ENCODE data around the gene SPTBN2. TPM values are rescaled to one million over a fixed set of nuclear protein-coding genes. Genes with fewer than 3 reads are reported as not detected.

Gene SPTBN2
- total and polyA plus RNA-seq, 5 donors: 0.38 to 7.0 (median 3.1) TPM

DNA sequence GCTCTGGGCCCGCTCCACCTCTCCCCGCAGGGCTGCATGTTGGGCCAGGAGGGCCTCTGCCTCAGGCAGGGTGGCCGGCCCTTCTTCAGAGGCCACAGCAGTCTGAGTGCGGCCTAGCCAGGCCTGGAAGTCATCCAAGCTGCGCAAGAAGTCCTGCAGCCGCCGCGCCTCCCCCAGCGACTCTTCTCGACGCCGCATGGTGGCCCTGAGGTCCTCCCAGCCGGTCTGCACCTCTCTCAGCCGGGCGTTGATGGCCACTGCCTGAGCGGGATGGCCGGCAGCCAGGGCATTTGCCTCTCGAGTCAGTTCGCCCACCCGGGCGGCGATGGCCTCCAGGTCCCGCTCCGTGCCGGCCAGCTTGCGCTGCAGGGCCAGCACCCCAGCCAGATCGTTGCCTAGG lies 28.3 kb downstream of the SPTBN2 start:
- 97% methylated on average over 27 of the region's 27 CpGs for WGBS
- intact Hi-C loops (cut with DNase I): no loop called here
- no peaks in the 10 kb centered on the region for H3K27me3 ChIP-seq (ENCODE audit: control insufficient read depth, insufficient read depth)
- peak in 1 of 2 donors; percentile 12 for ATAC-seq
- no peak overlapping the region for H3K4me3 ChIP-seq (ENCODE audit: low read length)
- no peaks in the 10 kb centered on the region for H3K4me1 ChIP-seq (ENCODE audit: control insufficient read depth, insufficient read depth, low read length)
- H3K27ac ChIP-seq (ENCODE audit: low read length): no peak overlapping the region
- no peak for DNase-seq
- H3K9me3 ChIP-seq (ENCODE audit: control insufficient read depth, low read length): no peaks in the 10 kb centered on the region

- intact Hi-C loops (cut with DNase I): no loop called here
- Histone ChIP-seq H3K27ac (ENCODE audit: low read length) (no peak overlapping the region), H3K4me1 (ENCODE audit: control insufficient read depth, insufficient read depth, low read length) (no peaks in the 10 kb centered on the region), H3K4me3 (ENCODE audit: low read length) (no peak overlapping the region), H3K9me3 (ENCODE audit: control insufficient read depth, low read length) (no peaks in the 10 kb centered on the region), H3K27me3 (ENCODE audit: control insufficient read depth, insufficient read depth) (no peaks in the 10 kb centered on the region)
- no peak for DNase-seq
- WGBS: 96% methylated on average over 15 of the region's 15 CpGs
- ATAC-seq: peak in 1 of 2 donors; percentile 8
Observed at GRCh38 chr11:66700337-66700736, 28.7 kb downstream of the SPTBN2 start.

GRCh38 chr11:66698491-66698890 lies 30.5 kb downstream of the SPTBN2 start:
- H3K4me1 ChIP-seq (ENCODE audit: control insufficient read depth, insufficient read depth, low read length): no peaks in the 10 kb centered on the region
- DNase-seq: no peak
- 84% methylated on average over 9 of the region's 9 CpGs for WGBS
- no peak overlapping the region for H3K4me3 ChIP-seq (ENCODE audit: low read length)
- no peak for ATAC-seq
- no peaks in the 10 kb centered on the region for H3K9me3 ChIP-seq (ENCODE audit: control insufficient read depth, low read length)
- H3K27me3 ChIP-seq (ENCODE audit: control insufficient read depth, insufficient read depth): no peaks in the 10 kb centered on the region
- no peak overlapping the region for H3K27ac ChIP-seq (ENCODE audit: low read length)
- intact Hi-C loops (cut with DNase I): loop anchor here in 1 of 4 donors (10.0 kb wide), 1 partner anchor 136 kb away; no protein-coding TSS in a partner anchor

DNA sequence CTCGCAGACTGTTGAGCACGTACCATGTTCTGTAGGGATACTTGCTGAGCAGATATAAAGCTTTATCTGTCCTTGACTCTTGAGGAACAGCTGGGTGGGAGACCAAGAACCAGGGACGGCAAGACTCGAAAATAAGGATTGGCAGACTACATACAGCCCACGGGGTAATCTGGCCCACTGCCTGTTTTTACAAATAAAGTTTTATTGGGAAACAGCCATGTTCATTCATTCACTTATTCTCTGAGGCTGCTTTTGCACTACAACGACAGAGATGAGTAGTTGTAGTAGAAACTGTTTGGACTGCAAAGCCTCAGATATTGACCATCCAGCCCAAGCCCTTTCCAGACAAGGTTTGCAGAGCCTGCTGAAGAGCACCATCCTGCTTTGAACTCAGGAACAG lies 31.0 kb downstream of the SPTBN2 start:
- DNase-seq (no peak), ATAC-seq (no peak)
- Histone ChIP-seq H3K27me3 (ENCODE audit: control insufficient read depth, insufficient read depth) (no peaks in the 10 kb centered on the region), H3K9me3 (ENCODE audit: control insufficient read depth, low read length) (no peaks in the 10 kb centered on the region), H3K4me1 (ENCODE audit: control insufficient read depth, insufficient read depth, low read length) (no peaks in the 10 kb centered on the region), H3K27ac (ENCODE audit: low read length) (no peak overlapping the region), H3K4me3 (ENCODE audit: low read length) (no peak overlapping the region)
- 88% methylated on average over 6 of the region's 6 CpGs for WGBS
- intact Hi-C loops (cut with DNase I): loop anchor here in 1 of 4 donors (10.0 kb wide), 1 partner anchor 137 kb away; no protein-coding TSS in a partner anchor

- 90% methylated on average over 9 of the region's 9 CpGs for WGBS
- Histone ChIP-seq H3K27me3 (ENCODE audit: control insufficient read depth, insufficient read depth) (no peaks in the 10 kb centered on the region), H3K4me1 (ENCODE audit: control insufficient read depth, insufficient read depth, low read length) (no peaks in the 10 kb centered on the region), H3K9me3 (ENCODE audit: control insufficient read depth, low read length) (no peaks in the 10 kb centered on the region), H3K27ac (ENCODE audit: low read length) (no peak overlapping the region), H3K4me3 (ENCODE audit: low read length) (no peak overlapping the region)
- no peak for DNase-seq
- no peak for ATAC-seq
- intact Hi-C loops (cut with DNase I): loop anchor here in 1 of 4 donors (10.0 kb wide), 1 partner anchor 139 kb away; no protein-coding TSS in a partner anchor
Observed at GRCh38 chr11:66696146-66696545, 32.9 kb downstream of the SPTBN2 start.

DNA sequence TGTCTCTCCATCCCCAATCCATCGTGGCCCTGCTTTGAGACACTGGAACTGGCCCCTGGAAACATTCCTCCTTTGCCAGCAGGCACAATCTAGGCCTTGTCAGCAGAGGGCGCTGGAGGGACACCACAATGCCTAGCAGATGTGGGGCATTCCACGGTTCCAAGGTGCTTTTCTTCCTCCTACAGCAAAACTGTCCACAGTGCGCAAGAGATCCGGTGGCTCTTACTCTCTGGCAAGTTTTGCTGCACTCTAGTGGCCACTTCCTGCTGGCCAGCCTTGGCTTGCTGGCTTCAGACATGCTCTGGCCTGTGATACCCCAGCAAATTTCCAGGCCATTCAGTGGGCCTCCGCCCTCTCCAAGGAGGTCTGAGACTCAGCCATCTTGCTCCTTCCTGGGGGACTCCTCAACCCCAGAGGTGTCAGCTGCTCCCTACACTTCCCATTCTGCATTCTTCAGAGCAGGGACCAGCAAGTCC lies 34.2 kb downstream of the SPTBN2 start:
- Histone ChIP-seq H3K4me1 (ENCODE audit: control insufficient read depth, insufficient read depth, low read length) (no peaks in the 10 kb centered on the region), H3K4me3 (ENCODE audit: low read length) (no peak overlapping the region), H3K27ac (ENCODE audit: low read length) (no peak overlapping the region), H3K9me3 (ENCODE audit: control insufficient read depth, low read length) (no peaks in the 10 kb centered on the region), H3K27me3 (ENCODE audit: control insufficient read depth, insufficient read depth) (no peaks in the 10 kb centered on the region)
- 20% methylated on average over 6 of the region's 6 CpGs for WGBS
- ATAC-seq: peak; percentile 84 to 86
- peak; percentile 86 to 93 (median 92) for DNase-seq
- intact Hi-C loops (cut with DNase I): loop anchor here (2.0 to 10.0 kb wide), 4 partner anchors 138 to 140 kb away; no protein-coding TSS in a partner anchor

- H3K9me3 ChIP-seq (ENCODE audit: control insufficient read depth, low read length): no peaks in the 10 kb centered on the region
- no peaks in the 10 kb centered on the region for H3K27me3 ChIP-seq (ENCODE audit: control insufficient read depth, insufficient read depth)
- no peak overlapping the region for H3K27ac ChIP-seq (ENCODE audit: low read length)
- ATAC-seq (no peak), DNase-seq (no peak)
- H3K4me3 ChIP-seq (ENCODE audit: low read length): no peak overlapping the region
- intact Hi-C loops (cut with DNase I): loop anchor here (2.0 to 10.0 kb wide), 4 partner anchors 138 to 141 kb away; no protein-coding TSS in a partner anchor
- whole genome bisulfite sequencing: 90% methylated on average over 13 of the region's 13 CpGs
- H3K4me1 ChIP-seq (ENCODE audit: control insufficient read depth, insufficient read depth, low read length): no peaks in the 10 kb centered on the region
Observed at GRCh38 chr11:66694056-66694410, 35.0 kb downstream of the SPTBN2 start.

- intact Hi-C loops (cut with DNase I): loop anchor here (2.0 to 10.0 kb wide), 4 partner anchors 139 to 141 kb away; no protein-coding TSS in a partner anchor
- H3K27me3 ChIP-seq (ENCODE audit: control insufficient read depth, insufficient read depth): no peaks in the 10 kb centered on the region
- H3K27ac ChIP-seq (ENCODE audit: low read length): no peak overlapping the region
- DNase-seq (no peak), ATAC-seq (no peak)
- no peaks in the 10 kb centered on the region for H3K9me3 ChIP-seq (ENCODE audit: control insufficient read depth, low read length)
- 95% methylated on average over 15 of the region's 15 CpGs for WGBS
- no peak overlapping the region for H3K4me3 ChIP-seq (ENCODE audit: low read length)
- no peaks in the 10 kb centered on the region for H3K4me1 ChIP-seq (ENCODE audit: control insufficient read depth, insufficient read depth, low read length)
Observed at GRCh38 chr11:66693356-66694055, 35.5 kb downstream of the SPTBN2 start.

- Histone ChIP-seq H3K4me3 (ENCODE audit: low read length) (no peak overlapping the region), H3K27me3 (ENCODE audit: control insufficient read depth, insufficient read depth) (no peaks in the 10 kb centered on the region), H3K4me1 (ENCODE audit: control insufficient read depth, insufficient read depth, low read length) (no peaks in the 10 kb centered on the region), H3K9me3 (ENCODE audit: control insufficient read depth, low read length) (no peaks in the 10 kb centered on the region), H3K27ac (ENCODE audit: low read length) (no peak overlapping the region)
- ATAC-seq: no peak
- DNase-seq: no peak
- 93% methylated on average over 20 of the region's 20 CpGs for WGBS
- intact Hi-C loops (cut with DNase I): loop anchor here in 2 of 4 donors (5.0 to 10.0 kb wide), 2 partner anchors 139 to 142 kb away; no protein-coding TSS in a partner anchor
Observed at GRCh38 chr11:66692871-66693331, 36.1 kb downstream of the SPTBN2 start.

GRCh38 chr11:66692446-66692845 lies 36.6 kb downstream of the SPTBN2 start:
- intact Hi-C loops (cut with DNase I): loop anchor here in 2 of 4 donors (5.0 to 10.0 kb wide), 2 partner anchors 140 to 142 kb away; no protein-coding TSS in a partner anchor
- DNase-seq (no peak), ATAC-seq (no peak)
- Histone ChIP-seq H3K27ac (ENCODE audit: low read length) (no peak overlapping the region), H3K9me3 (ENCODE audit: control insufficient read depth, low read length) (no peaks in the 10 kb centered on the region), H3K4me1 (ENCODE audit: control insufficient read depth, insufficient read depth, low read length) (no peaks in the 10 kb centered on the region), H3K4me3 (ENCODE audit: low read length) (no peak overlapping the region), H3K27me3 (ENCODE audit: control insufficient read depth, insufficient read depth) (no peaks in the 10 kb centered on the region)
- WGBS: 92% methylated on average over 18 of the region's 18 CpGs

GRCh38 chr11:66691311-66691980 lies 37.6 kb downstream of the SPTBN2 start:
- no peaks in the 10 kb centered on the region for H3K4me1 ChIP-seq (ENCODE audit: control insufficient read depth, insufficient read depth, low read length)
- 92% methylated on average over 38 of the region's 38 CpGs for WGBS
- H3K4me3 ChIP-seq (ENCODE audit: low read length): no peak overlapping the region
- no peaks in the 10 kb centered on the region for H3K27me3 ChIP-seq (ENCODE audit: control insufficient read depth, insufficient read depth)
- intact Hi-C loops (cut with DNase I): loop anchor here in 2 of 4 donors (5.0 to 10.0 kb wide), 2 partner anchors 141 to 143 kb away; no protein-coding TSS in a partner anchor
- no peaks in the 10 kb centered on the region for H3K9me3 ChIP-seq (ENCODE audit: control insufficient read depth, low read length)
- no peak overlapping the region for H3K27ac ChIP-seq (ENCODE audit: low read length)
- no peak for ATAC-seq
- no peak for DNase-seq

Measured in right cardiac atrium (tissue), 5 donors.